HG02870 (cell line): ENCODE measurements around the gene PTGDS.
A peak's percentile ranks its signal among the peaks of the same experiment; 100 is the strongest.

ENCODE experiments used
- ATAC-seq: cut with Tn5 transposase; IDR thresholded peaks from one replicate; pipeline ENCODE4 v1.9.1; 2021; ENCODE audit warnings: mild to moderate bottlenecking, moderate library complexity; ENCODE audit not compliant: unreplicated experiment

PTGDS gene

GRCh38 chr9:136945333-136946227, 31.7 kb upstream of the PTGDS start:
- ATAC-seq: no peak

- ATAC-seq: no peak
These were observed 30.9 kb upstream of the PTGDS start for GRCh38 chr9:136946228-136947027.

- ATAC-seq: no peak
These were observed 30.0 kb upstream of the PTGDS start for GRCh38 chr9:136947028-136947891.

GRCh38 chr9:136947955-136948510, 29.3 kb upstream of the PTGDS start:
- ATAC-seq: no peak

- ATAC-seq: no peak
These were observed 28.0 kb upstream of the PTGDS start for GRCh38 chr9:136949239-136949816.

- ATAC-seq: peak; percentile 78
These were observed 27.3 kb upstream of the PTGDS start for GRCh38 chr9:136949817-136950655.

- ATAC-seq: no peak
These were observed 26.5 kb upstream of the PTGDS start for GRCh38 chr9:136950656-136951276.

- no peak for ATAC-seq
These were observed 25.6 kb upstream of the PTGDS start, which contains the start of gene LCN12 for GRCh38 chr9:136951541-136952320. Gene LCN12, plus strand, starts transcription at chr9:136952273. Its CDS starts 55 bp downstream, at chr9:136952328.

- ATAC-seq: no peak
These were observed 24.9 kb upstream of the PTGDS start for GRCh38 chr9:136952321-136952850.

GRCh38 chr9:136952876-136953770, 24.2 kb upstream of the PTGDS start:
- ATAC-seq: no peak

- no peak for ATAC-seq
These were observed 23.5 kb upstream of the PTGDS start for GRCh38 chr9:136953771-136954269.

- ATAC-seq: no peak
These were observed 22.8 kb upstream of the PTGDS start for GRCh38 chr9:136954270-136955083.

GRCh38 chr9:136955202-136955942, 21.9 kb upstream of the PTGDS start:
- ATAC-seq: no peak

GRCh38 chr9:136955943-136956335, 21.4 kb upstream of the PTGDS start:
- no peak for ATAC-seq

- no peak for ATAC-seq
These were observed 20.7 kb upstream of the PTGDS start for GRCh38 chr9:136956604-136957003.
